Measurements from ENCODE around the gene HAGHL. TPM values are rescaled to one million over a fixed set of nuclear protein-coding genes. Genes with fewer than 3 reads are reported as not detected.
A peak's percentile ranks its signal among the peaks of the same experiment; 100 is the strongest.
"Not testable (repeated sequence)": the region's sequence is repeated elsewhere in the genome, so short reads cannot be mapped to it uniquely, and the experiment has no call there.

HAGHL gene
- total RNA-seq, 1 donor from 2014 or later = 2.5 TPM

GRCh38 chr16:734981-735881 is 8.3 kb downstream of the HAGHL start:
- no peak for DNase-seq

GRCh38 chr16:735982-736453 is 9.1 kb downstream of the HAGHL start:
- DNase-seq = no peak

- no peak for DNase-seq
Measured at GRCh38 chr16:736936-737481, 10.1 kb downstream of the HAGHL start.

GRCh38 chr16:739560-740458 is 12.9 kb downstream of the HAGHL start:
- no peak for DNase-seq

GRCh38 chr16:740459-740763 is 13.5 kb downstream of the HAGHL start:
- no peak for DNase-seq

- peak; percentile 85 for DNase-seq
Measured at GRCh38 chr16:740764-741505, 14.0 kb downstream of the HAGHL start, which contains the start of gene CIAO3. TSS of gene CIAO3 (minus strand) at chr16:740997. CDS start at chr16:740985, 12 bp downstream.

GRCh38 chr16:741986-742629 is 15.2 kb downstream of the HAGHL start:
- DNase-seq = no peak

GRCh38 chr16:742894-743293 is 16.0 kb downstream of the HAGHL start:
- DNase-seq = not testable (repeated sequence)

- DNase-seq = no peak
Measured at GRCh38 chr16:743794-744500, 17.0 kb downstream of the HAGHL start.

GRCh38 chr16:745739-746138 is 18.8 kb downstream of the HAGHL start:
- DNase-seq = no peak

GRCh38 chr16:746637-747036 is 19.7 kb downstream of the HAGHL start:
- no peak for DNase-seq

GRCh38 chr16:747978-748746 is 21.3 kb downstream of the HAGHL start:
- DNase-seq = no peak

- no peak for DNase-seq
Measured at GRCh38 chr16:749010-749409, 22.1 kb downstream of the HAGHL start.

GRCh38 chr16:750485-750884 is 23.6 kb downstream of the HAGHL start:
- no peak for DNase-seq

GRCh38 chr16:751152-752006 is 24.5 kb downstream of the HAGHL start:
- DNase-seq = no peak

- no peak for DNase-seq
Measured at GRCh38 chr16:752007-752312, 25.1 kb downstream of the HAGHL start.

- not testable (repeated sequence) for DNase-seq
Measured at GRCh38 chr16:754121-754607, 27.3 kb downstream of the HAGHL start.

- no peak for DNase-seq
Measured at GRCh38 chr16:754656-755055, 27.8 kb downstream of the HAGHL start.

GRCh38 chr16:756428-756827 is 29.5 kb downstream of the HAGHL start:
- no peak for DNase-seq

All from skin of body (tissue), 2 donors.